Measurements from ENCODE around the gene CDIP1. TPM values are rescaled to one million over a fixed set of nuclear protein-coding genes. Genes with fewer than 3 reads are reported as not detected.

The CDIP1 gene
- total and polyA plus RNA-seq, 10 of the 15 experiments (the other 5 are each of a cell fraction or from before 2014, with no cell fraction given), result 6.1 to 32.4 (median 13.6) TPM

DNA sequence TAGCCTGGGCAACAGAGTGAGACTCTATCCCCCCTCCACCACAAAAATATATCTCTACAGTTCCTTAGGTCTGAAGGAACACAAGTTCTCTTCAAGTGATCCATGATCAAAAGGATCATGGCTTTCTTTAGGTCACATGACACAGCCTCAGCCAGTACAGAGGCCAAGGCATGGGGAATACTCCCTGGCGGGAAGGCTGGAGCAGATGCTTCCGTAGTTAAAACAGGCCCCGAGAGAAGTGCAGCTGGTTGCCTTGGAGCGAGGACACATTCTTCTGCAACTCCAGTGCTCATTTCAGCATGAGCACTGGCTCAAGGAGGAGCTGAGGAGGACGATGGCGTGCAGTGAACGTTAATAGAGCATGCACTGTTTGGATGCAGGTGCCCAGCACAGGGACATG lies 13.5 kb downstream of the CDIP1 start:
- Histone ChIP-seq H3K9ac (ENCODE audit: control insufficient read depth, insufficient read depth, low read length) (no peak overlapping the region), H3K4me2 (ENCODE audit: control insufficient read depth, insufficient read depth) (no peak overlapping the region), H3K27me3 (replicated peaks in 1 of 2; ENCODE audit: control insufficient read depth in 2 of 2, insufficient read depth in 2 of 2, low read length in 1 of 2) (no peaks in the 10 kb centered on the region), H3K36me3 (ENCODE audit: control insufficient read depth in 2 of 2, insufficient read depth in 2 of 2, low read length in 1 of 2) (no peaks in the 10 kb centered on the region; a peak in 1 of 4 replicates), H4K20me1 (ENCODE audit: control insufficient read depth, insufficient read depth) (no peaks in the 10 kb centered on the region), H3K27ac (ENCODE audit: control insufficient read depth, insufficient read depth) (no peak overlapping the region), H3K9me3 (replicated peaks; ENCODE audit: control insufficient read depth, insufficient read depth, low read length) (no peaks in the 10 kb centered on the region), H2AFZ (ENCODE audit: control insufficient read depth, low read depth, low read length) (no peak overlapping the region), H3K79me2 (ENCODE audit: control insufficient read depth, insufficient read depth, low read length) (no peaks in the 10 kb centered on the region), H3K4me1 (ENCODE audit: control insufficient read depth, insufficient read depth, low read length) (peaks cover 17% of the 10 kb centered on the region), H3K4me3 (no peak overlapping the region)
- no peak for ATAC-seq
- no peak for FAIRE-seq
- ChIA-PET RAD21 (ENCODE audit: unreplicated experiment) (no interaction called here), POLR2A (interaction anchor here (1.4 kb wide), 1 partner anchor 14 kb away, joined by 4 read pairs; the partner anchor contains the start of gene CDIP1), CTCF (interaction anchor here (1.2 to 1.3 kb wide), 3 partner anchors 8 to 61 kb away, joined by 3 read pairs; no protein-coding TSS in a partner anchor), SMC1A (ENCODE audit: uncharacterized antibody, unreplicated experiment) (interaction anchor here (1.4 to 1.8 kb wide), 2 partner anchors 9 to 11 kb away, joined by 3 to 5 read pairs; no protein-coding TSS in a partner anchor)
- WGBS (ENCODE audit: insufficient coverage, insufficient replicate concordance, low lambda C conversion rate, missing lambda C conversion rate), result 59% methylated on average over 7 of the region's 7 CpGs
- BruUV-seq (replicated peaks), result no TSS peak
- intact Hi-C loops (cut with micrococcal nuclease; ENCODE audit: unreplicated experiment) (no loop called here), in situ Hi-C loops (cut with MboI) (no loop called here)
- no peak for DNase-seq (ENCODE audit: low read depth, low spot score)
- TF ChIP-seq RB1 (IDR thresholded peaks at IDR 0.05; ENCODE audit: borderline replicate concordance) (no peak), MEF2A (IDR thresholded peaks at IDR 0.05; ENCODE audit: insufficient read depth, low read depth, low read length) (no peak), EGR1 (IDR thresholded peaks at IDR 0.05; ENCODE audit: borderline replicate concordance in 1 of 2, low read depth in 2 of 2, low read length in 2 of 2) (no peak), MXI1 (IDR thresholded peaks at IDR 0.05; ENCODE audit: low read depth, low read length) (no peak), SPI1 (IDR thresholded peaks at IDR 0.05; ENCODE audit: borderline replicate concordance, insufficient read depth, low read depth, low read length) (no peak), STAT3 (IDR thresholded peaks at IDR 0.05; ENCODE audit: low read depth, low read length) (no peak), ZNF384 (IDR thresholded peaks at IDR 0.05; ENCODE audit: borderline replicate concordance, low read depth, low read length) (no peak), NFYA (IDR thresholded peaks at IDR 0.05; ENCODE audit: borderline replicate concordance, low read depth, low read length) (no peak), SIN3A (IDR thresholded peaks at IDR 0.05; ENCODE audit: low read depth, low read length) (no peak), SMARCA5 (IDR thresholded peaks at IDR 0.05) (no peak), TBL1XR1 (IDR thresholded peaks at IDR 0.05; ENCODE audit: low read depth, low read length) (no peak)
- TF ChIP-seq, protein P1, sequence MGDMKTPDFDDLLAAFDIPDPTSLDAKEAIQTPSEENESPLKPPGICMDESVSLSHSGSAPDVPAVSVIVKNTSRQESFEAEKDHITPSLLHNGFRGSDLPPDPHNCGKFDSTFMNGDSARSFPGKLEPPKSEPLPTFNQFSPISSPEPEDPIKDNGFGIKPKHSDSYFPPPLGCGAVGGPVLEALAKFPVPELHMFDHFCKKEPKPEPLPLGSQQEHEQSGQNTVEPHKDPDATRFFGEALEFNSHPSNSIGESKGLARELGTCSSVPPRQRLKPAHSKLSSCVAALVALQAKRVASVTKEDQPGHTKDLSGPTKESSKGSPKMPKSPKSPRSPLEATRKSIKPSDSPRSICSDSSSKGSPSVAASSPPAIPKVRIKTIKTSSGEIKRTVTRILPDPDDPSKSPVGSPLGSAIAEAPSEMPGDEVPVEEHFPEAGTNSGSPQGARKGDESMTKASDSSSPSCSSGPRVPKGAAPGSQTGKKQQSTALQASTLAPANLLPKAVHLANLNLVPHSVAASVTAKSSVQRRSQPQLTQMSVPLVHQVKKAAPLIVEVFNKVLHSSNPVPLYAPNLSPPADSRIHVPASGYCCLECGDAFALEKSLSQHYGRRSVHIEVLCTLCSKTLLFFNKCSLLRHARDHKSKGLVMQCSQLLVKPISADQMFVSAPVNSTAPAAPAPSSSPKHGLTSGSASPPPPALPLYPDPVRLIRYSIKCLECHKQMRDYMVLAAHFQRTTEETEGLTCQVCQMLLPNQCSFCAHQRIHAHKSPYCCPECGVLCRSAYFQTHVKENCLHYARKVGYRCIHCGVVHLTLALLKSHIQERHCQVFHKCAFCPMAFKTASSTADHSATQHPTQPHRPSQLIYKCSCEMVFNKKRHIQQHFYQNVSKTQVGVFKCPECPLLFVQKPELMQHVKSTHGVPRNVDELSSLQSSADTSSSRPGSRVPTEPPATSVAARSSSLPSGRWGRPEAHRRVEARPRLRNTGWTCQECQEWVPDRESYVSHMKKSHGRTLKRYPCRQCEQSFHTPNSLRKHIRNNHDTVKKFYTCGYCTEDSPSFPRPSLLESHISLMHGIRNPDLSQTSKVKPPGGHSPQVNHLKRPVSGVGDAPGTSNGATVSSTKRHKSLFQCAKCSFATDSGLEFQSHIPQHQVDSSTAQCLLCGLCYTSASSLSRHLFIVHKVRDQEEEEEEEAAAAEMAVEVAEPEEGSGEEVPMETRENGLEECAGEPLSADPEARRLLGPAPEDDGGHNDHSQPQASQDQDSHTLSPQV (IDR thresholded peaks at IDR 0.05), result no peak
- TF ChIP-seq, protein P2, sequence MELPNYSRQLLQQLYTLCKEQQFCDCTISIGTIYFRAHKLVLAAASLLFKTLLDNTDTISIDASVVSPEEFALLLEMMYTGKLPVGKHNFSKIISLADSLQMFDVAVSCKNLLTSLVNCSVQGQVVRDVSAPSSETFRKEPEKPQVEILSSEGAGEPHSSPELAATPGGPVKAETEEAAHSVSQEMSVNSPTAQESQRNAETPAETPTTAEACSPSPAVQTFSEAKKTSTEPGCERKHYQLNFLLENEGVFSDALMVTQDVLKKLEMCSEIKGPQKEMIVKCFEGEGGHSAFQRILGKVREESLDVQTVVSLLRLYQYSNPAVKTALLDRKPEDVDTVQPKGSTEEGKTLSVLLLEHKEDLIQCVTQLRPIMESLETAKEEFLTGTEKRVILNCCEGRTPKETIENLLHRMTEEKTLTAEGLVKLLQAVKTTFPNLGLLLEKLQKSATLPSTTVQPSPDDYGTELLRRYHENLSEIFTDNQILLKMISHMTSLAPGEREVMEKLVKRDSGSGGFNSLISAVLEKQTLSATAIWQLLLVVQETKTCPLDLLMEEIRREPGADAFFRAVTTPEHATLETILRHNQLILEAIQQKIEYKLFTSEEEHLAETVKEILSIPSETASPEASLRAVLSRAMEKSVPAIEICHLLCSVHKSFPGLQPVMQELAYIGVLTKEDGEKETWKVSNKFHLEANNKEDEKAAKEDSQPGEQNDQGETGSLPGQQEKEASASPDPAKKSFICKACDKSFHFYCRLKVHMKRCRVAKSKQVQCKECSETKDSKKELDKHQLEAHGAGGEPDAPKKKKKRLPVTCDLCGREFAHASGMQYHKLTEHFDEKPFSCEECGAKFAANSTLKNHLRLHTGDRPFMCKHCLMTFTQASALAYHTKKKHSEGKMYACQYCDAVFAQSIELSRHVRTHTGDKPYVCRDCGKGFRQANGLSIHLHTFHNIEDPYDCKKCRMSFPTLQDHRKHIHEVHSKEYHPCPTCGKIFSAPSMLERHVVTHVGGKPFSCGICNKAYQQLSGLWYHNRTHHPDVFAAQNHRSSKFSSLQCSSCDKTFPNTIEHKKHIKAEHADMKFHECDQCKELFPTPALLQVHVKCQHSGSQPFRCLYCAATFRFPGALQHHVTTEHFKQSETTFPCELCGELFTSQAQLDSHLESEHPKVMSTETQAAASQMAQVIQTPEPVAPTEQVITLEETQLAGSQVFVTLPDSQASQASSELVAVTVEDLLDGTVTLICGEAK (IDR thresholded peaks at IDR 0.05; ENCODE audit: borderline replicate concordance), result no peak
- TF ChIP-seq, protein P3, sequence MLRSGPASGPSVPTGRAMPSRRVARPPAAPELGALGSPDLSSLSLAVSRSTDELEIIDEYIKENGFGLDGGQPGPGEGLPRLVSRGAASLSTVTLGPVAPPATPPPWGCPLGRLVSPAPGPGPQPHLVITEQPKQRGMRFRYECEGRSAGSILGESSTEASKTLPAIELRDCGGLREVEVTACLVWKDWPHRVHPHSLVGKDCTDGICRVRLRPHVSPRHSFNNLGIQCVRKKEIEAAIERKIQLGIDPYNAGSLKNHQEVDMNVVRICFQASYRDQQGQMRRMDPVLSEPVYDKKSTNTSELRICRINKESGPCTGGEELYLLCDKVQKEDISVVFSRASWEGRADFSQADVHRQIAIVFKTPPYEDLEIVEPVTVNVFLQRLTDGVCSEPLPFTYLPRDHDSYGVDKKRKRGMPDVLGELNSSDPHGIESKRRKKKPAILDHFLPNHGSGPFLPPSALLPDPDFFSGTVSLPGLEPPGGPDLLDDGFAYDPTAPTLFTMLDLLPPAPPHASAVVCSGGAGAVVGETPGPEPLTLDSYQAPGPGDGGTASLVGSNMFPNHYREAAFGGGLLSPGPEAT (IDR thresholded peaks at IDR 0.05; ENCODE audit: low read depth), result no peak

Data from GM12878 (cell line).